Liver (tissue), 9 donors: Measurements from ENCODE around the gene HNRNPH3. TPM values are rescaled to one million over a fixed set of nuclear protein-coding genes. Genes with fewer than 3 reads are reported as not detected.
"Not testable (repeated sequence)": the region's sequence is repeated elsewhere in the genome, so short reads cannot be mapped to it uniquely, and the experiment has no call there.

Experiments
- DNase-seq: peaks from one replicate; pipeline ENCODE4 v3.0.0-alpha.2; 2017; ENCODE audit warnings: low spot score
- H3K27ac ChIP-seq, 2 donors: one replicate each; pipeline ENCODE4 v1.7.0; 2013; ENCODE audit warnings: inconsistent platforms in 2 of 2, low read length in 2 of 2, control low read depth in 1 of 2, low read depth in 1 of 2, mild to moderate bottlenecking in 1 of 2
- H3K27me3 ChIP-seq, 4 donors: one replicate each; pipeline versions ENCODE4 v1.6.1 to v1.7.0; 2013; ENCODE audit warnings: low read length in 3 of 4, inconsistent platforms in 1 of 4, mild to moderate bottlenecking in 1 of 4, moderate library complexity in 1 of 4; ENCODE audit not compliant: control insufficient read depth in 4 of 4, insufficient read depth in 4 of 4
- H3K36me3 ChIP-seq, 4 donors: one replicate each; pipeline versions ENCODE4 v1.6.1 to v1.7.0; 2013; ENCODE audit warnings: low read length in 3 of 4, mild to moderate bottlenecking in 3 of 4, low read depth in 1 of 4, moderate library complexity in 1 of 4; ENCODE audit not compliant: control insufficient read depth in 4 of 4, insufficient read depth in 3 of 4
- H3K4me1 ChIP-seq, 4 donors: one replicate each; pipeline versions ENCODE4 v1.6.1 to v1.7.0; 2013; ENCODE audit warnings: low read length in 3 of 4, mild to moderate bottlenecking in 3 of 4, moderate library complexity in 1 of 4; ENCODE audit not compliant: control insufficient read depth in 4 of 4, insufficient read depth in 4 of 4
- H3K4me3 ChIP-seq, 3 donors: one replicate each; pipeline versions ENCODE4 v1.6.1 to v1.7.0; 2013; ENCODE audit warnings: low read length in 3 of 3, control low read depth in 1 of 3, low read depth in 1 of 3, mild to moderate bottlenecking in 1 of 3
- H3K9ac ChIP-seq, 2 donors: one replicate each; pipeline ENCODE4 v1.7.0; 2013; ENCODE audit warnings: low read length in 2 of 2, mild to moderate bottlenecking in 2 of 2, moderate library complexity in 2 of 2, control low read depth in 1 of 2, low read depth in 1 of 2
- H3K9me3 ChIP-seq, 4 donors: one replicate each; pipeline versions ENCODE4 v1.6.1 to v1.7.0; 2013; ENCODE audit warnings: low read length in 3 of 4; ENCODE audit not compliant: control insufficient read depth in 4 of 4
- FOXA1 ChIP-seq: IDR thresholded peaks from 2 replicates; pipeline ENCODE4 v1.6.1; 2016; ENCODE audit warnings: antibody characterized with exemption
- GABPA ChIP-seq, 2 donors: IDR thresholded peaks in 1 of 2; conservative IDR thresholded peaks in 1 of 2; 2 replicates each; pipeline ENCODE4 v1.6.1; 2016; ENCODE audit warnings: antibody characterized with exemption in 2 of 2, mild to moderate bottlenecking in 1 of 2, moderate library complexity in 1 of 2
- HNF4A ChIP-seq, 2 donors: conservative IDR thresholded peaks; 2 replicates each; pipeline ENCODE4 v1.6.1; 2016; ENCODE audit warnings: antibody characterized with exemption in 2 of 2, mild to moderate bottlenecking in 2 of 2
- HNF4G ChIP-seq: IDR thresholded peaks from 2 replicates; pipeline ENCODE4 v1.6.1; 2016; ENCODE audit warnings: antibody characterized with exemption
- NR2F2 ChIP-seq: IDR thresholded peaks from 2 replicates; pipeline ENCODE4 v1.6.1; 2016; ENCODE audit warnings: antibody characterized with exemption
- RAD21 ChIP-seq, 2 donors: IDR thresholded peaks; 2 replicates each; pipeline ENCODE4 v1.6.1; 2016; ENCODE audit warnings: antibody characterized with exemption in 2 of 2, mild to moderate bottlenecking in 2 of 2
- RXRA ChIP-seq, 2 donors: IDR thresholded peaks; 2 replicates each; pipeline ENCODE4 v1.6.1; 2017 to 2018; ENCODE audit warnings: antibody characterized with exemption in 2 of 2, mild to moderate bottlenecking in 1 of 2
- SP1 ChIP-seq: IDR thresholded peaks from 2 replicates; pipeline ENCODE4 v1.6.1; 2018; ENCODE audit warnings: antibody characterized with exemption, mild to moderate bottlenecking
- TAF1 ChIP-seq: conservative IDR thresholded peaks from 2 replicates; pipeline ENCODE4 v1.6.1; 2016; ENCODE audit warnings: antibody characterized with exemption, mild to moderate bottlenecking
- YY1 ChIP-seq: IDR thresholded peaks from 2 replicates; pipeline ENCODE4 v1.6.1; 2016; ENCODE audit warnings: antibody characterized with exemption, mild to moderate bottlenecking
- WGBS: extraction: QIAGEN DNeasy Blood & Tissue Kit; methylation state at CpG from one replicate; pipeline ENCODE4 v1.1.7; 2013; 5-methylcytosine and 5-hydroxymethylcytosine counted together
- polyA plus RNA-seq, 2 donors: library from polyadenylated mRNA; stranded (reverse) in 1 of 2; unstranded in 1 of 2; fragments of 200-250 nt in 1 of 2; fragments of >200 nt in 1 of 2; fragmentation: Nextera tagmentation in 1 of 2; extraction: Ambion mirVana in 1 of 2; gene quantifications; one replicate each; pipeline versions ENCODE4 v1.2.1 to v1.2.3, GENCODE V29; 2013 to 2015
- total RNA-seq, 2 donors: library from RNA; depleted of rRNA; stranded (reverse); fragments of >200 nt; gene quantifications; one replicate each; pipeline ENCODE4 v1.2.3, GENCODE V29; 2014
- TF ChIP-seq, protein P1 (sequence below): IDR thresholded peaks from 2 replicates; pipeline ENCODE4 v1.6.1; 2016; ENCODE audit warnings: antibody characterized with exemption, mild to moderate bottlenecking
- TF ChIP-seq, protein P2 (sequence below): fragments of 150-350 bp; IDR thresholded peaks from 2 replicates; pipeline ENCODE4 v1.5.1; 2017; ENCODE audit warnings: improper control_type of control experiment, low read depth, low read length; ENCODE audit not compliant: missing input control
- TF ChIP-seq, protein P3 (sequence below): IDR thresholded peaks from 2 replicates; pipeline ENCODE4 v1.6.1; 2016; ENCODE audit warnings: antibody characterized with exemption
- TF ChIP-seq, protein P4 (sequence below): IDR thresholded peaks from 2 replicates; pipeline ENCODE4 v1.6.1; 2016; ENCODE audit warnings: antibody characterized with exemption
- donor health status: healthy.
- donor health status: healthy.
- donor health status: healthy.
- donor health status: healthy.
- donor health status: healthy.

Gene HNRNPH3
- total and polyA plus RNA-seq, 4 donors = 18.2 to 38.4 (median 28.6) TPM

DNA sequence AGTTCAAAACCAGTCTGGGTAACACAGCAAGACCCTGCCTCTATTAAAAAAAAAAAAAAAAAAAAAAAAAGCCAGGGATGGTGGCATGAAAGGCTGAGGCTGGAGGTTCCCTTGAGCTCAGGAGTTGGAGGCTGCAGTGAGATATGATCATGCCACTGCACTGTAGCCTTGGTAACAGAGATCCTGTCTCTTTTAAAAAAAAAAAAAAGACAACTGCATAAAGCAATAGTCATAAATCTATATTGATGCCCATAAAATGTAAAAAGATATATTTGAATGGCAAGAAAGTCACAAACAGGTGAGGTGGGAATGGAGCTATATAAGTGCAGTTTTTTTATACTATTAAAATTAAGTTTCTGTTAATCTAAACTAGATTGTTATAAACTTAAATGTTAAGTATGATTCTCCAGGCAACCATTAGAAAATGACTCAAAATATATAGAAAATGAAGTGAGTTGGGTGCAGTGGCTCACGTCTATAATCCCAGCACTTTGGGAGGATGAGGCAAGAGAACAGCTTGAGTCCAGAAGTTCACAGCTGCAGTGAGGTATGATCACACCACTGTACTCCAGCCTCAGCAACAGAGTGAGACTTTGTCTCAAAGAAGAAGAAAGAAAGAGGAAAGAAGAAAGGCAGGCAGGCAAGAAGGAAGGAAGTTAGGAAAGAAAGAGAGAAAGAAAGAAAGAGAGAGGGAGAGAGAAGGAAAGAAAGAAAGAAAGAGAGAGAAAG, 13.4 kb upstream of the HNRNPH3 start:
- Histone ChIP-seq H3K9ac (no peak overlapping the region), H3K4me1 (no peaks in the 10 kb centered on the region), H3K27me3 (no peaks in the 10 kb centered on the region), H3K9me3 (peaks cover 0 to 8% (median 0%) of the 10 kb centered on the region in 4 donors), H3K36me3 (no peaks in the 10 kb centered on the region), H3K27ac (no peak overlapping the region), H3K4me3 (no peak overlapping the region)
- WGBS = 38% methylated on average over 1 of the region's 1 CpG
- TF ChIP-seq HNF4G (peak; percentile 4), HNF4A (conservative IDR thresholded peaks at IDR 0.05) (peak; percentile 54 to 65), YY1 (no peak), FOXA1 (no peak), RXRA (IDR thresholded peaks at IDR 0.05) (no peak), RAD21 (IDR thresholded peaks at IDR 0.05) (no peak)
- TF ChIP-seq, protein P1, sequence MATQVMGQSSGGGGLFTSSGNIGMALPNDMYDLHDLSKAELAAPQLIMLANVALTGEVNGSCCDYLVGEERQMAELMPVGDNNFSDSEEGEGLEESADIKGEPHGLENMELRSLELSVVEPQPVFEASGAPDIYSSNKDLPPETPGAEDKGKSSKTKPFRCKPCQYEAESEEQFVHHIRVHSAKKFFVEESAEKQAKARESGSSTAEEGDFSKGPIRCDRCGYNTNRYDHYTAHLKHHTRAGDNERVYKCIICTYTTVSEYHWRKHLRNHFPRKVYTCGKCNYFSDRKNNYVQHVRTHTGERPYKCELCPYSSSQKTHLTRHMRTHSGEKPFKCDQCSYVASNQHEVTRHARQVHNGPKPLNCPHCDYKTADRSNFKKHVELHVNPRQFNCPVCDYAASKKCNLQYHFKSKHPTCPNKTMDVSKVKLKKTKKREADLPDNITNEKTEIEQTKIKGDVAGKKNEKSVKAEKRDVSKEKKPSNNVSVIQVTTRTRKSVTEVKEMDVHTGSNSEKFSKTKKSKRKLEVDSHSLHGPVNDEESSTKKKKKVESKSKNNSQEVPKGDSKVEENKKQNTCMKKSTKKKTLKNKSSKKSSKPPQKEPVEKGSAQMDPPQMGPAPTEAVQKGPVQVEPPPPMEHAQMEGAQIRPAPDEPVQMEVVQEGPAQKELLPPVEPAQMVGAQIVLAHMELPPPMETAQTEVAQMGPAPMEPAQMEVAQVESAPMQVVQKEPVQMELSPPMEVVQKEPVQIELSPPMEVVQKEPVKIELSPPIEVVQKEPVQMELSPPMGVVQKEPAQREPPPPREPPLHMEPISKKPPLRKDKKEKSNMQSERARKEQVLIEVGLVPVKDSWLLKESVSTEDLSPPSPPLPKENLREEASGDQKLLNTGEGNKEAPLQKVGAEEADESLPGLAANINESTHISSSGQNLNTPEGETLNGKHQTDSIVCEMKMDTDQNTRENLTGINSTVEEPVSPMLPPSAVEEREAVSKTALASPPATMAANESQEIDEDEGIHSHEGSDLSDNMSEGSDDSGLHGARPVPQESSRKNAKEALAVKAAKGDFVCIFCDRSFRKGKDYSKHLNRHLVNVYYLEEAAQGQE = no peak
- DNase-seq = no peak

DNA sequence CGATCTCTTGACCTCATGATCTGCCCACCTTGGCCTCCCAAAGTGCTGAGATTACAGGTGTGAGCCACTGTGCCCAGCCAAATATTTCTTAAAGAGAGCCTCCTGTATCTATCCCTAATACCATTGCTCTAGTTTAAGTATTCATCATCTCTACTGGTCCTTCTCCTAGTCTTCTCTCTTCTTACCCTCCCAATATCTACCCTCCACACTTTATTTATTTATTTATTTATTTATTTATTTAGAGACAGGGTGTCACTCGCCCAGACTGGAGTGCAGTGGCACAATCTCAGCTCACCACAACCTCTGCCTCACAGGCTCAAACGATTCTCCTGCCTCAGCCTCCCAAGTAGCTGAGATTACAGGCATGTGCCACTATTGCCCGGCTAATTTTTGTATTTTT, 7.5 kb upstream of the HNRNPH3 start:
- peaks cover 0 to 16% (median 0%) of the 10 kb centered on the region in 4 donors for H3K4me1 ChIP-seq
- H3K9ac ChIP-seq, H3K36me3 ChIP-seq, H3K9me3 ChIP-seq, H3K27me3 ChIP-seq, DNase-seq, H3K4me3 ChIP-seq, H3K27ac ChIP-seq: not testable (repeated sequence)
- WGBS = 92% methylated on average over 4 of the region's 4 CpGs

DNA sequence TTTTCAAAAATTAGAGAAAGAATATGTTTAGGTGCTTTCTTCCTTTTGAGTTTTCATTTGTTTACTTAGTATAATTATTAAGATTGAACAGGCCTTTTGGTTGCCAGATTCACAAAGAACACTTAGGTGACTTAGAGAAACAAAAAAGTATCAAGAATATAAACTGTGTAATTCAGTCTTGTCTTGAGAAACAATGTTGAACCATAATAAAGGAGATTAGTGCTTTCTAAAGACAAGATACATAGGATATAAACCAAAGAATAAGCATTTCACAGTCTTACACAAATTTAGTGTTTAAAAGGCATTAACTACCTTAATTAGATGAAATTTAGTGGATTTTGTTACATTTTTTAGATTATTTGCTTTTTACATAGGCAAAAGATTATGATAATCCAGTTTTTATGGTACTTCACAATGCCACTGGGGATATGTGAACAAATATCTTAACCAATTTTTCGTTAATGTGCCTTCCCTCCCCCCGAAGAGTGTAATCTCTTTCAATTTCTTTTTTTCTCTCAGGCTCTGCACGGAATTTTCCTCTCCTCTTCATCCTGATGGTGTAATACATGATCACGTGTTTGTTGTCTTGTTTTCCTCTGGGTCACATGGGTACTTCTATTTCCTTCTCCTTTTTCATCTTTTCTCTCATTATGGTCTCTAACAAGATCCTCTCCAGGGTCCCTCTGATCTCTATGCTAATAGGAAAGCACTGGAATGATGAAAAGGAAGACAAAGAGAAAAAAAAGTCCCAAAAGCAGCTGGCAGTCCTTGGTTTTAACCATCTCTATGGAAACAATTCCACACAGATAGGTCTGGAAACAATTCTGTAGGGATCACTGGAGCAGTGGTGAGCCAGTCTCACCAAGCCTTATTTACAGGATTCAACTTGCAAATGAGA, 3.7 kb upstream of the HNRNPH3 start:
- no peak for DNase-seq
- Histone ChIP-seq H3K4me3 (peak overlapping the region in 2 of 3 donors; percentile 5 to 26), H3K9ac (peak overlapping the region; percentile 74 to 79), H3K27me3 (no peaks in the 10 kb centered on the region), H3K27ac (peak overlapping the region; percentile 68 to 76), H3K36me3 (peaks cover 0 to 2% (median 0%) of the 10 kb centered on the region in 4 donors), H3K9me3 (no peaks in the 10 kb centered on the region), H3K4me1 (peaks cover 0 to 23% (median 5%) of the 10 kb centered on the region in 4 donors)
- 9% methylated on average over 4 of the region's 4 CpGs for whole genome bisulfite sequencing
- peak; percentile 73 for TF ChIP-seq SP1
- TF ChIP-seq, protein P2, sequence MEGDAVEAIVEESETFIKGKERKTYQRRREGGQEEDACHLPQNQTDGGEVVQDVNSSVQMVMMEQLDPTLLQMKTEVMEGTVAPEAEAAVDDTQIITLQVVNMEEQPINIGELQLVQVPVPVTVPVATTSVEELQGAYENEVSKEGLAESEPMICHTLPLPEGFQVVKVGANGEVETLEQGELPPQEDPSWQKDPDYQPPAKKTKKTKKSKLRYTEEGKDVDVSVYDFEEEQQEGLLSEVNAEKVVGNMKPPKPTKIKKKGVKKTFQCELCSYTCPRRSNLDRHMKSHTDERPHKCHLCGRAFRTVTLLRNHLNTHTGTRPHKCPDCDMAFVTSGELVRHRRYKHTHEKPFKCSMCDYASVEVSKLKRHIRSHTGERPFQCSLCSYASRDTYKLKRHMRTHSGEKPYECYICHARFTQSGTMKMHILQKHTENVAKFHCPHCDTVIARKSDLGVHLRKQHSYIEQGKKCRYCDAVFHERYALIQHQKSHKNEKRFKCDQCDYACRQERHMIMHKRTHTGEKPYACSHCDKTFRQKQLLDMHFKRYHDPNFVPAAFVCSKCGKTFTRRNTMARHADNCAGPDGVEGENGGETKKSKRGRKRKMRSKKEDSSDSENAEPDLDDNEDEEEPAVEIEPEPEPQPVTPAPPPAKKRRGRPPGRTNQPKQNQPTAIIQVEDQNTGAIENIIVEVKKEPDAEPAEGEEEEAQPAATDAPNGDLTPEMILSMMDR = no peak
- TF ChIP-seq, protein P3, sequence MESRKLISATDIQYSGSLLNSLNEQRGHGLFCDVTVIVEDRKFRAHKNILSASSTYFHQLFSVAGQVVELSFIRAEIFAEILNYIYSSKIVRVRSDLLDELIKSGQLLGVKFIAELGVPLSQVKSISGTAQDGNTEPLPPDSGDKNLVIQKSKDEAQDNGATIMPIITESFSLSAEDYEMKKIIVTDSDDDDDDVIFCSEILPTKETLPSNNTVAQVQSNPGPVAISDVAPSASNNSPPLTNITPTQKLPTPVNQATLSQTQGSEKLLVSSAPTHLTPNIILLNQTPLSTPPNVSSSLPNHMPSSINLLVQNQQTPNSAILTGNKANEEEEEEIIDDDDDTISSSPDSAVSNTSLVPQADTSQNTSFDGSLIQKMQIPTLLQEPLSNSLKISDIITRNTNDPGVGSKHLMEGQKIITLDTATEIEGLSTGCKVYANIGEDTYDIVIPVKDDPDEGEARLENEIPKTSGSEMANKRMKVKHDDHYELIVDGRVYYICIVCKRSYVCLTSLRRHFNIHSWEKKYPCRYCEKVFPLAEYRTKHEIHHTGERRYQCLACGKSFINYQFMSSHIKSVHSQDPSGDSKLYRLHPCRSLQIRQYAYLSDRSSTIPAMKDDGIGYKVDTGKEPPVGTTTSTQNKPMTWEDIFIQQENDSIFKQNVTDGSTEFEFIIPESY = peak; percentile 37
- TF ChIP-seq FOXA1 = no peak
- no peak for TF ChIP-seq NR2F2
- TF ChIP-seq YY1 = peak; percentile 57
- peak; percentile 6 to 11 for TF ChIP-seq RAD21 (IDR thresholded peaks at IDR 0.05)
- TF ChIP-seq GABPA (IDR thresholded peaks at IDR 0.05 in 1 of 2, conservative IDR thresholded peaks at IDR 0.05 in 1 of 2) = peak in 1 of 2 donors; percentile 27
- TF ChIP-seq TAF1 = peak; percentile 59
- TF ChIP-seq, protein P4, sequence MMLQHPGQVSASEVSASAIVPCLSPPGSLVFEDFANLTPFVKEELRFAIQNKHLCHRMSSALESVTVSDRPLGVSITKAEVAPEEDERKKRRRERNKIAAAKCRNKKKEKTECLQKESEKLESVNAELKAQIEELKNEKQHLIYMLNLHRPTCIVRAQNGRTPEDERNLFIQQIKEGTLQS = peak; percentile 44
- TF ChIP-seq HNF4A (conservative IDR thresholded peaks at IDR 0.05) = peak in 1 of 2 donors; percentile 38
